ENCODE results near the gene PPT2.

Gene PPT2

GRCh38 chr6:32151181-32151862 lies 2.6 kb upstream of the PPT2 start:
- TF ChIP-seq CTCF (IDR thresholded peaks at IDR 0.05; ENCODE audit: low read depth, low read length, missing control alignments), result no peak
- no peak for DNase-seq (ENCODE audit: extremely low read depth, low read depth)
- peak overlapping the region; percentile 96 for H3K4me3 ChIP-seq (replicated peaks; ENCODE audit: low read depth, low read length)

GRCh38 chr6:32151863-32152768 lies 1.8 kb upstream of the PPT2 start, which contains the start of gene PRRT1:
Gene PRRT1, minus strand, starts transcription at chr6:32151939. Its CDS starts 112 bp downstream, at chr6:32151827.
- DNase-seq (ENCODE audit: extremely low read depth, low read depth), result no peak

DNA sequence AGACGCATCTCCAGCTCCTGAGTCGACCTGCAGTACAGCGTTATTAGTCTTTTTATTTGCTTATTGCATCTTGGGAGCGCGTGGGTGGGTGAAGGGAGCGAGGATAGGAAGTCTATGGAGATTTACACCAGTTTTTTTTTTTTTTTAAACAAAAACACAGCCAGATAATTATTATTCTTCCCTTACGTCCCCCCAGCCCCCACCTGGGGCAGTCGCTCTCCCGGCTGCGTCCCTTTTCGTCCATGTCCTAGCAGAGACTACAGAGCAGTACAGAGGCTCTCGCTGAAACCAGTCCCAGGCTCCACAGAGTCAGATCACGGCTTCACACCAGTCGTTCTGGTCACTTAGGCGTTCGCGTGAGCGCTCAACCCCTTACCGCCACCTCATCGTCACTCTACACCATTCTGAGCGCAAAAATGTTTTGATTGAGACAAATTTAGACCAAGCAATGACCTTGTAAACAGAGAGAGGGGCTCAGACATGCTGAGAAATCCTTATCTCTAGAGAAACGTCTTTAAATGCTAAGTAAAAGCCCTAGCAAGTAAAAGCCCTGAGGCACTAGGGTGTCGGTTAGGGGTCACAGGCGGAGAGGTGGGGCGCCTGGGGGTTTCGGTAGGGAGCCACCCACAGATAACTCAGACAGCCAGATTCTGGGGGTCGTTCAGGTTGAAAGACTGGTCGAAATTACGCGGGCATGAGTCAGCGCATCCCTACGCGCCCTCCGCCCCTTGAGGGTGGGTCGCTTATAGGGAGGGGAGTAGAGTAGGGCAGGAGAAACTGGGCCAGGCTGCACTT lies 975 bp upstream of the PPT2 start:
- H3K4me3 ChIP-seq (replicated peaks; ENCODE audit: low read depth, low read length), result peak overlapping the region; percentile 96
- TF ChIP-seq CTCF (IDR thresholded peaks at IDR 0.05; ENCODE audit: low read depth, low read length, missing control alignments), result no peak
- no peak for DNase-seq (ENCODE audit: extremely low read depth, low read depth)

More at GRCh38 chr6:32151863-32152768, 1.8 kb upstream of the PPT2 start, which contains the start of gene PRRT1:
- TF ChIP-seq CTCF (IDR thresholded peaks at IDR 0.05; ENCODE audit: low read depth, low read length, missing control alignments), result no peak
- H3K4me3 ChIP-seq (replicated peaks; ENCODE audit: low read depth, low read length), result peak within 1 kb of the TSS; percentile 96

DNA sequence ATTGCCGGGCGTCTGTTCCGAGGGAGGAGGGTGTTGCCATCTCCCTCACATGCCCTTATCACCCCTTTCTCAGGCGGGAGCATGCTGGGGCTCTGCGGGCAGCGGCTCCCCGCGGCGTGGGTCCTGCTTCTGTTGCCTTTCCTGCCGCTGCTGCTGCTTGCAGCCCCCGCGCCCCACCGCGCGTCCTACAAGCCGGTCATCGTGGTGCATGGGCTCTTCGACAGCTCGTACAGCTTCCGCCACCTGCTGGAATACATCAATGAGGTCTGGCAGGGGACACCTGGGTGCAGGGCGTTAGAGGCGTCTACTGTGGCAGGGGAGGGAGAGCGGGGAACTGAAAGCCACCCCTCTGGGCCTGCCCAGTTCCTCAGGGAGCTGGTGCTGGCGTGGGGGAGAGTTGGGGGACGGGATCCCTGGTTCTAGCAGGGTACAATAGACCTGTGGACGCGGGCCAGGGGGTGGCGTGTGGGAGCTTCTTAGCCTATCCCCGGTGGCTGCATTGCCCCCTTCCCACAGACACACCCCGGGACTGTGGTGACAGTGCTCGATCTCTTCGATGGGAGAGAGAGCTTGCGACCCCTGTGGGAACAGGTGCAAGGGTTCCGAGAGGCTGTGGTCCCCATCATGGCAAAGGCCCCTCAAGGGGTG lies 697 bp downstream of the PPT2 start:
- DNase-seq (ENCODE audit: extremely low read depth, low read depth), result no peak
- peak; percentile 47 for TF ChIP-seq CTCF (IDR thresholded peaks at IDR 0.05; ENCODE audit: low read depth, low read length, missing control alignments)
- peak overlapping the region; percentile 96 for H3K4me3 ChIP-seq (replicated peaks; ENCODE audit: low read depth, low read length)

- no peak for DNase-seq (ENCODE audit: extremely low read depth, low read depth)
- no peak overlapping the region for H3K4me3 ChIP-seq (replicated peaks; ENCODE audit: low read depth, low read length)
- TF ChIP-seq CTCF (IDR thresholded peaks at IDR 0.05; ENCODE audit: low read depth, low read length, missing control alignments), result no peak
These were observed 3.0 kb downstream of the PPT2 start for GRCh38 chr6:32156891-32157290.

DNA sequence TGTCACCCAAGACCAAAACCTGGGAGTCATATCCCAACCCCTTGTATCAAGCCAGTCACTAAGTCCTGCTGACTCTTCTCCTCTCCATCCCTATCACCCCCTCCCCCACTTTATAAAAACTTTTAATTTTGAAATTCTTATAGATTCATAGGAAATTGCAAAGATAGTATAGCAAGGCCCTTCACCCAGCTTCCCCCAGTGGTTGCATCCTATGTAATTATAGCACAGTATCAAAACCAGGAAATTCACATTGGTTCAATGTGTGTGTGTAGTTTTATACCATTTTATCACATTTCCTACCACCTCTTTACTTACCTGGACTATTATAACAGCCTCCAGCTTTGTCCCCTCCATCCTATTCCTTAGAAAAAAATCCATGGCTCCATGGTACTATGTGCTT lies 4.1 kb downstream of the PPT2 start:
- no peak for DNase-seq (ENCODE audit: extremely low read depth, low read depth)
- H3K4me3 ChIP-seq (replicated peaks; ENCODE audit: low read depth, low read length), result no peak overlapping the region
- no peak for TF ChIP-seq CTCF (IDR thresholded peaks at IDR 0.05; ENCODE audit: low read depth, low read length, missing control alignments)

Data from HFF-Myc (cell line).